GM18498 (cell line): ENCODE data around the gene C1QC.

Experiments
- ATAC-seq: cut with Tn5 transposase; IDR thresholded peaks from one replicate; pipeline ENCODE4 v1.9.1; 2021; ENCODE audit warnings: mild to moderate bottlenecking, moderate library complexity; ENCODE audit not compliant: unreplicated experiment

The C1QC gene

GRCh38 chr1:22643381-22643780 is at the start of gene C1QC:
Gene C1QC, plus strand, starts transcription at chr1:22643633. Its CDS starts 391 bp downstream, at chr1:22644024.
- no peak for ATAC-seq

- ATAC-seq = no peak
Measured at GRCh38 chr1:22594396-22594795, 49.0 kb upstream of the C1QC start.

GRCh38 chr1:22595108-22595507 is 48.3 kb upstream of the C1QC start:
- no peak for ATAC-seq

- no peak for ATAC-seq
Measured at GRCh38 chr1:22597301-22597965, 46.0 kb upstream of the C1QC start.

- ATAC-seq = no peak
Measured at GRCh38 chr1:22597996-22598395, 45.4 kb upstream of the C1QC start.

- ATAC-seq = no peak
Measured at GRCh38 chr1:22598736-22599135, 44.7 kb upstream of the C1QC start.

GRCh38 chr1:22600071-22600816 is 43.2 kb upstream of the C1QC start:
- no peak for ATAC-seq

GRCh38 chr1:22600817-22601605 is 42.4 kb upstream of the C1QC start:
- no peak for ATAC-seq

- ATAC-seq = no peak
Measured at GRCh38 chr1:22601610-22602009, 41.8 kb upstream of the C1QC start.

- no peak for ATAC-seq
Measured at GRCh38 chr1:22602060-22602740, 41.2 kb upstream of the C1QC start.

GRCh38 chr1:22606161-22606560 is 37.3 kb upstream of the C1QC start:
- no peak for ATAC-seq

GRCh38 chr1:22607154-22607553 is 36.3 kb upstream of the C1QC start:
- no peak for ATAC-seq

GRCh38 chr1:22608361-22608760 is 35.1 kb upstream of the C1QC start:
- ATAC-seq = no peak

- no peak for ATAC-seq
Measured at GRCh38 chr1:22609291-22609690, 34.1 kb upstream of the C1QC start.

- no peak for ATAC-seq
Measured at GRCh38 chr1:22611530-22611947, 31.9 kb upstream of the C1QC start.

- ATAC-seq = no peak
Measured at GRCh38 chr1:22612671-22613571, 30.5 kb upstream of the C1QC start.

- no peak for ATAC-seq
Measured at GRCh38 chr1:22613572-22613918, 29.9 kb upstream of the C1QC start.

GRCh38 chr1:22613951-22614350 is 29.5 kb upstream of the C1QC start:
- no peak for ATAC-seq

- no peak for ATAC-seq
Measured at GRCh38 chr1:22615886-22616285, 27.5 kb upstream of the C1QC start.

- ATAC-seq = no peak
Measured at GRCh38 chr1:22616571-22616970, 26.9 kb upstream of the C1QC start.
